ENCODE data around the gene CYFIP1. TPM values are rescaled to one million over a fixed set of nuclear protein-coding genes. Genes with fewer than 3 reads are reported as not detected.

CYFIP1 gene
- total RNA-seq, 1 experiment from 2014 or later: 159 TPM

- peak; percentile 52 for DNase-seq (ENCODE audit: low read depth, low spot score)
- ChIA-PET POLR2A (no interaction called here), CTCF (no interaction called here)
- peak; percentile 78 for ATAC-seq
- intact Hi-C loops (cut with micrococcal nuclease; ENCODE audit: unreplicated experiment): no loop called here
- Histone ChIP-seq H3K27ac (ENCODE audit: low read length) (no peak overlapping the region), H3K27me3 (ENCODE audit: control insufficient read depth, insufficient read depth, low read length) (no peaks in the 10 kb centered on the region), H3K4me3 (ENCODE audit: low read depth in 2 of 2, low read length in 2 of 2) (no peak overlapping the region), H3K36me3 (ENCODE audit: control insufficient read depth, insufficient read depth, low read length) (no peaks in the 10 kb centered on the region), H3K4me1 (ENCODE audit: control insufficient read depth, insufficient read depth, low read length) (peaks cover 43% of the 10 kb centered on the region), H3K9me3 (ENCODE audit: control insufficient read depth, insufficient read depth, low read depth, low read length) (peaks cover 4% of the 10 kb centered on the region; the same call in 1 of the 2 replicates)
- in situ Hi-C loops (cut with HindIII; ENCODE audit: low pct_unique_long_range_greater_than_20kb, low sequenced_read_pairs): no loop called here
- TF ChIP-seq SIN3A (IDR thresholded peaks at IDR 0.05; ENCODE audit: borderline replicate concordance, insufficient read depth, low read depth, low read length): no peak
- no peak for TF ChIP-seq POLR2AphosphoS5 (IDR thresholded peaks at IDR 0.05; ENCODE audit: low read depth, low read length)
- no peak for TF ChIP-seq REST (IDR thresholded peaks at IDR 0.05; ENCODE audit: insufficient read depth in 1 of 2, low read depth in 2 of 2, low read length in 1 of 2)
- TF ChIP-seq CTCF (IDR thresholded peaks at IDR 0.05): no peak
- no peak for TF ChIP-seq TCF7L2 (IDR thresholded peaks at IDR 0.05; ENCODE audit: low read depth, low read length)
- no TSS peak for BruUV-seq (replicated peaks)
Measured at GRCh38 chr15:22968366-22968765, 11.8 kb downstream of the CYFIP1 start.

GRCh38 chr15:22967084-22967770, 12.9 kb downstream of the CYFIP1 start:
- in situ Hi-C loops (cut with HindIII; ENCODE audit: low pct_unique_long_range_greater_than_20kb, low sequenced_read_pairs): no loop called here
- POLR2A ChIA-PET: no interaction called here
- no TSS peak for BruUV-seq (replicated peaks)

More at GRCh38 chr15:22967084-22967770, 12.9 kb downstream of the CYFIP1 start:
- TF ChIP-seq TCF7L2 (IDR thresholded peaks at IDR 0.05; ENCODE audit: low read depth, low read length): no peak
- TF ChIP-seq SIN3A (IDR thresholded peaks at IDR 0.05; ENCODE audit: borderline replicate concordance, insufficient read depth, low read depth, low read length): no peak
- no peak for TF ChIP-seq REST (IDR thresholded peaks at IDR 0.05; ENCODE audit: insufficient read depth in 1 of 2, low read depth in 2 of 2, low read length in 1 of 2)
- TF ChIP-seq CTCF (IDR thresholded peaks at IDR 0.05): no peak
- no peak for TF ChIP-seq POLR2AphosphoS5 (IDR thresholded peaks at IDR 0.05; ENCODE audit: low read depth, low read length)
- CTCF ChIA-PET: no interaction called here
- DNase-seq (ENCODE audit: low read depth, low spot score) (no peak), ATAC-seq (no peak)
- Histone ChIP-seq H3K36me3 (ENCODE audit: control insufficient read depth, insufficient read depth, low read length) (no peaks in the 10 kb centered on the region), H3K4me1 (ENCODE audit: control insufficient read depth, insufficient read depth, low read length) (peaks cover 44% of the 10 kb centered on the region), H3K27me3 (ENCODE audit: control insufficient read depth, insufficient read depth, low read length) (no peaks in the 10 kb centered on the region), H3K4me3 (ENCODE audit: low read depth in 2 of 2, low read length in 2 of 2) (no peak overlapping the region), H3K9me3 (ENCODE audit: control insufficient read depth, insufficient read depth, low read depth, low read length) (peaks cover 4% of the 10 kb centered on the region; the same call in 1 of the 2 replicates), H3K27ac (ENCODE audit: low read length) (no peak overlapping the region)
- intact Hi-C loops (cut with micrococcal nuclease; ENCODE audit: unreplicated experiment): no loop called here
